Activated CD4-positive, CD25-positive, alpha-beta regulatory T cell (primary cell): ENCODE results near the gene ZMIZ2.
"Not testable (repeated sequence)": the region's sequence is repeated elsewhere in the genome, so short reads cannot be mapped to it uniquely, and the experiment has no call there.

Experiments
- DNase-seq, 4 experiments: peaks; one replicate each; lab custom pipeline; 2025; lab: John Stamatoyannopoulos, UW

The ZMIZ2 gene

DNA sequence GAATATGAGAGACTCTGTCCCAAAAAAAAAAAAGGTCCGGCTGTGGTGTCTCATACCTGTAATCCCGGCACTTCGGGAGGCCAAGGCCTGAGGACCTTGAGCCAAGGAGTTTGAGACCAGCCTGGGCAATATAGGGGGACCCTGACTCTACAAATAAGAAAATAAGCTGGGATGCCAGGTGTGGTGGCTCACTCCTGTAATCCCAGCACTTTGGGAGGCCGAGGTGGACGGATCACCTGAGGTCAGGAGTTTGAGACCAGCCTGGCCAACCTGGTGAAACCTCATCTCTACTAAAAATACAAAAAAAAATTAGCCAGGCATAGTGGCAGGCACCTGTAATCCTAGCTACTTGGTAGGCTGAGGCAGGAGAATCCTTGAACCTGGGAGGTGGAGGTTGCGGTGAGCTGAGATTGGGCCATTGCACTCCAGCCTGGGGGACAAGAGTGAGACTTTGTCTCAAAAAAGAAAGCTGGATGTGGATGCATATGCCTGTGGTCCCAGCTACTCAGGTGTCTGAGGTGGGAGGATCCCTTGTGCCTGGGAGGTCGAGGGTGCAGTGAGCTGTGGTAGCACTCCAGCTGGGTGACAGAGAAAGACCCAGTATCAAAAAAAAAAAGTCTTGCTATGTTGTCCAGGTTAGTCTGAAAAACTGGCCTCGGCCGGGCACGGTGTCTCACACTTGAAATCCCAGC, 55.3 kb downstream of the ZMIZ2 start:
- not testable (repeated sequence) for DNase-seq

DNA sequence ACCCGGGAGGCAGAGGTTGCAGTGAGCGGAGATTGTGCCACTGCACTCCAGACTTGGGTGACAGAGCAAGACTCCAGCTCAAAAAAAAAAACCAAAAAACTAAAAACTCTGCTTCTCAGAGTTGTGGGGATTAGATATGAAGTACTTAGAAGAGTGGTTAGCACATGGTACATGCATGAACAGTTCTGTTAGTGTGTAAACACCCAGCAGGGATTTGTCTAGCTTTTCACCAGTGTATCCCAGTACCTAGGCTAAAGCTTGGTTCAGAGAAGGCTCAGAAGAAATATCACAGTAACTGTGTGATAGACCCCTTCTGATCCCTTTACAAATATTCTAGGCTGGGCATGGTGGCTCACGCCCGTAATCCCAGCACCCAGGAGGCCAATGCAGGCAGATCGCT, 57.3 kb downstream of the ZMIZ2 start:
- no peak for DNase-seq

DNA sequence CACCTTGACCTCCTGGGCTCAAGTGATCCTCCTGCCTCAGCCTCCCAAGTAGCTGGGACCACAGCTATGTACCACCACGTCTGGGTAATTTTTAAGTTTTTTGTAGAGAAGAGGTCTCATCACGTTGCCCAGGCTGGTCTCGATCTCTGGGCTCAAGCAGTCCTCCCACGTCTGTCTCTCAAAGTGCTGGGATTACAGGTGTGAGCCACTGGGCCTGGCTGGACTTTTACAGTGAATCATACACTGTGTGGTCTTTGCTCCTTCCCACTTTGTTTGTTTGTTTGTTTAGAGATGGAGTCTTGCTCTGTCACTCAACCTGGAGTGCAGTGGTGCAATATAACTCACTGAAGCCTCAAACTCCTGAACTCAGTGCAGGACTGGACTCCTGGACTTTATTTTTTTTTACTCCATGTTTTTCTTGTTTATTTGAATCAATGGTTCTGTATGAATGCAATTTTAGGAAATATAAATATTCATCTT, 60.3 kb downstream of the ZMIZ2 start:
- no peak for DNase-seq

DNA sequence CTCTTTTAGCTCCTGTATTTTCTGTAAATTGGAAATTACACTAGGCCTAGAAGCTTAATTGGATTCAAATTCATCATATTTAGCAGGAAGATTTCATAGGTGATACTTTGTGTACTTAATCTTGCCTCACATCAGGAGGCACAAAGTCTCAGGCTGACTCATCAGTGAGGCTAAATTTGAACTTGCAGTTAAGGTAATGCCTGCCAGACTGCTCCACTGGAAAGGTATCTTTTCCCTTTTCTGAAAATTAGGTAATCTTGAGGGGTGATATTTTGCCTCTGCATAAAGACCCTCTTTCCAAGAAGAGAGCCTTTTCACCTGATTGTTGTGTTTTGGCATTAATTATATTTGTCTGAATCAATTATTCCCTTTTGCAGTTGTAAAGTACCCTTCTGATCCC, 62.4 kb downstream of the ZMIZ2 start:
- no peak for DNase-seq

DNA sequence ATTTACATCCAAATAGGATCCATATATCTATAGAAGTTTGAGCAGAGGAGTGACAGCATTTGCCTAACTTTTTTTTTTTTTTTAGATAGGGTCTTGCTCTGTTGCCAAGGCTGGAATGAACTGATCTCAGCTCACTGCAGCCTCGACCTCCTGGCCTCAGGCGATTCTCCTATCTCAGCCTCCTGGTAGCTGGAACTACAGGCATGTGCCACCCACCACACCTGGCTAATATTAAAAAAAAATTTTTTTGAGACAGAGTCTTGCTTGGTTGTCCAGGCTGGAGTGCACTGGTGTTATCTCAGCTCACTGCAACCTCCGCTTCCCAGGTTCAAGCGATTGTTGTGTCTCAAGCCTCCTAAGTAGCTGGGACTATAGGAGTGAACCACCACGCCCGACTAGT, 62.9 kb downstream of the ZMIZ2 start:
- no peak for DNase-seq

DNA sequence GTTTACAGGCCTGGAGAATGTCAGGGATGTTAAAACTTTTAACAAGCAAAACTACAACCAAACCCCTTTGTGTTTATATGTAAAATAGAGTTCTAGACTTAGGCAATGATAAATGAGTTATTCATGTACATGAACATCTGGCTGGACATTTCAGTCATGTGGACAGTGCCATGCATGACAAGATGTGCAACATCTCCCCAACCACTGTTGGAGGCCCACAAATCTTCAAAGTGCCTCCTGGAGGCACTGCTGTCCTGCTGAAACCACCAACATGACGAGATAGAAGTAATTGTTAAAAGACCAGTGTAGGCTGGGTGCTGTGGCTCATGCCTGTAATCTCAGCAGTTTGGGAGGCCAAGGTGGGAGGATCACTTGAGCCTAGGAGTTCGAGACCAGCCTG, 66.3 kb downstream of the ZMIZ2 start:
- no peak for DNase-seq

DNA sequence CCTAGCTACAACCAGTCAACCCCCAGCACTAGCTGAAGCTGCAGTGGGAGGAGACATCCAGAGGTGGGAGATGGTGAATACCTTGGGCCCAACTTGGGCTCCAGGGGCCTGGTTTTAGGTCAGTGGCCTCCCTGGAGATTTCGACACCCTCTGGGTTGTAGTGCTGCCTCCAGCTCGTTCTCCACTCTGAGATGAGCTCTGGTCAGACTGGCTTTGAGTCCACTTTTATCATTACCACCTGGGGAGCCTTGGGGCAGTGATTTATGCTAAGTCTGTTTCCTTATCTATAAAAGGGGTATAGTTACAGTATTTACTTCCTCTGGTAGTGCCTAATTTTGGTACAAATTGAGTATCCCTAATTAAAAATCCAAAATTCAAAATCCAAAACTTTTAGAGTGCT, 70.6 kb downstream of the ZMIZ2 start:
- no peak for DNase-seq
